ENCODE data around the gene MEOX1.

DNA sequence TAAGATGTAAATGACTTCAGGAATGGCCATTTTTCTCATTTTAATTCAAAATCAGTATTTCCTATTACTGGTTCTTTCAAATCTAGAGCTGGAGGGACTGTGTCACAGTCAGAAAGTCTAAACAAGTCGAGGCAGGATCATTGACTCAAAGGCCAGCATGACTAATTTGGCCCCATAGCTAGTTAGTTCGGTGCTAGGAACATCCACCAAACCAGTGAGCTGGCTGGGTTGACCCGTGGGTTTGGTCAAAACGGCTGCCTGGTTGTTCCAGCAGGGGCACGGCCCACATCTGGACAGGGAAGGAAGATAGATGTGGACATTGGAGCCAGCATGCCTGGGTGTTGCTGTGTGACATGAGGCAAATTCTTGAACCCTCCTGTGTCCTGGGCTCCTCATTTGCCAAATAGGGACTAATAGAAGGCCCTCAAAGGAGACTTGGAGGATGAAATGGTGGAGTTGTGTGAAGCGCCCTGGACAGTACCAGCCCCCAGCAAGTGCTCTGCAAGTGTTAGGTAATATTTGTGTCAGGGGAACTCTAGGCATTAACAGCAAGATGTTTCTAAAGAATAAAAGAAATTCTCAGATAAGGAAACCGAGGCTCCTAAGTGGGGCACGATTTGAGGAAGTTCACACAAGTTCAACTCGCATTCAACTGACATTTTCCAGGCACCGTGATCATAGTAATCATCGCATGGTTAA lies 46.2 kb downstream of the MEOX1 start:
- TF ChIP-seq POLR2AphosphoS5 (IDR thresholded peaks at IDR 0.05): no peak
- TF ChIP-seq POLR2A (IDR thresholded peaks at IDR 0.05): no peak
- TF ChIP-seq, protein P1, sequence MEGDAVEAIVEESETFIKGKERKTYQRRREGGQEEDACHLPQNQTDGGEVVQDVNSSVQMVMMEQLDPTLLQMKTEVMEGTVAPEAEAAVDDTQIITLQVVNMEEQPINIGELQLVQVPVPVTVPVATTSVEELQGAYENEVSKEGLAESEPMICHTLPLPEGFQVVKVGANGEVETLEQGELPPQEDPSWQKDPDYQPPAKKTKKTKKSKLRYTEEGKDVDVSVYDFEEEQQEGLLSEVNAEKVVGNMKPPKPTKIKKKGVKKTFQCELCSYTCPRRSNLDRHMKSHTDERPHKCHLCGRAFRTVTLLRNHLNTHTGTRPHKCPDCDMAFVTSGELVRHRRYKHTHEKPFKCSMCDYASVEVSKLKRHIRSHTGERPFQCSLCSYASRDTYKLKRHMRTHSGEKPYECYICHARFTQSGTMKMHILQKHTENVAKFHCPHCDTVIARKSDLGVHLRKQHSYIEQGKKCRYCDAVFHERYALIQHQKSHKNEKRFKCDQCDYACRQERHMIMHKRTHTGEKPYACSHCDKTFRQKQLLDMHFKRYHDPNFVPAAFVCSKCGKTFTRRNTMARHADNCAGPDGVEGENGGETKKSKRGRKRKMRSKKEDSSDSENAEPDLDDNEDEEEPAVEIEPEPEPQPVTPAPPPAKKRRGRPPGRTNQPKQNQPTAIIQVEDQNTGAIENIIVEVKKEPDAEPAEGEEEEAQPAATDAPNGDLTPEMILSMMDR (IDR thresholded peaks at IDR 0.05): no peak

All from prostate gland (tissue), 2 donors.